ENCODE data around the gene SELENON.

- TF ChIP-seq ZNF274 (IDR thresholded peaks at IDR 0.05; ENCODE audit: low read depth, low read length) (no peak), SUZ12 (IDR thresholded peaks at IDR 0.05; ENCODE audit: extremely low read depth, insufficient read depth, insufficient read length) (no peak), YY1 (IDR thresholded peaks at IDR 0.05; ENCODE audit: insufficient read depth, insufficient read length) (no peak)
These were observed 28.5 kb downstream of the SELENON start for GRCh38 chr1:25828491-25828890.
